ENCODE data around the gene ZNF491. TPM values are rescaled to one million over a fixed set of nuclear protein-coding genes. Genes with fewer than 3 reads are reported as not detected.

ZNF491 gene
- total and polyA plus RNA-seq, 2 of the 8 experiments (the other 6 are each of a cell fraction or from before 2014, with no cell fraction given) = 0.18 to 0.78 TPM

DNA sequence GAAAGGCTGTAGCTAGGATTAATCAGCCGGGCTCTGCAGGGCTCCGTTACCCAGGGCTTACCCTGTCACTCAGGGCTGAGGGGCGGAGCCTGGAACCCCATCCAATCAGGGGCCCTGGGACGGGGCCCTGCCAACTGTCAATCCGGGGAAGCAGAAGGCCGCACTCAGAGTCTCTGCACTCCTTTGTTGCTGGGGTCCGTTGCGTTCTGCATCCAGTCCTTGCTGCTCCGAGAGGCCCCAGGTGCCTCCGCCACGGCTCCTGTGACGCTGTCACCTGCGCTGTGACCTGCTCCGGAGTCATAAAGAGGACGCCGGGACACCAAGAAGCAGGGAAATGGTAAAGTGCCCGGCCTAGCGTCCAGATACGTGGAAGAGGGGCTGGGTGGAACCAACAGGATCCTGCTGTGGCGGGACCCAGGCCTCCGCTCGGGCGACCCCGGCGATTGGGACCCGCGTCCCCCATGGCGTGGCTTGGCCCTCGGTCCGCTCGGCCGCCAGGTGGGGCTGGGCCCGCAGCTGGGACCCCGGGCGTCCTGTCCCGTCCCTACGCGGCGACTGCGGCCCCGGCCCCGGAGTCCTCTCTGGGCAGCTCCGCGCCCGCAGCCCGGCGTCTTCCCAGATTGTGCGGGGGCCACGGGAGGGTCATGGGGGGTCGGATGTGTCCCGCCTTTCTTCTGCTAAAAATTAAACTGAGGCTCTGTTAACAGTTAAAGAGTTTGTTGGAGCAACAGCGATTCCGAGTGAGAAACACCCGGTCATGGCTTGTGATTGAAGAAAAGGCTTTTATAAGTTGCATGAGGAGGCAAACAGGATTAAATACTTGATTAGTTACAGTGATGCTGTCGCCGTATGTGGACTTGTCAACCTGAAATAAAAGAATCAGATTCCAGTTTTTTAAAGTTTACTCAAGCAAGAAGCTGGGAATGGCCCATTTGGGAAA is at the start of gene ZNF491 (continued):
- no peak for TF ChIP-seq CEBPB (IDR thresholded peaks at IDR 0.05; ENCODE audit: low read depth, low read length)
- no peak for TF ChIP-seq POLR2AphosphoS5 (IDR thresholded peaks at IDR 0.05; ENCODE audit: low read depth, low read length)
- TF ChIP-seq MAFK (IDR thresholded peaks at IDR 0.05; ENCODE audit: low read depth, low read length) = no peak
- TF ChIP-seq CREB1 (IDR thresholded peaks at IDR 0.05) = peak; percentile 60
- TF ChIP-seq, protein P1, sequence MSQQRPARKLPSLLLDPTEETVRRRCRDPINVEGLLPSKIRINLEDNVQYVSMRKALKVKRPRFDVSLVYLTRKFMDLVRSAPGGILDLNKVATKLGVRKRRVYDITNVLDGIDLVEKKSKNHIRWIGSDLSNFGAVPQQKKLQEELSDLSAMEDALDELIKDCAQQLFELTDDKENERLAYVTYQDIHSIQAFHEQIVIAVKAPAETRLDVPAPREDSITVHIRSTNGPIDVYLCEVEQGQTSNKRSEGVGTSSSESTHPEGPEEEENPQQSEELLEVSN (IDR thresholded peaks at IDR 0.05) = no peak
- no peak for TF ChIP-seq CHD2 (IDR thresholded peaks at IDR 0.05; ENCODE audit: low read length)
- no peak for TF ChIP-seq SIX5 (IDR thresholded peaks at IDR 0.05; ENCODE audit: low read depth, low read length)
- no peak for TF ChIP-seq BACH1 (IDR thresholded peaks at IDR 0.05; ENCODE audit: low read length)
- no peak for TF ChIP-seq YY1 (IDR thresholded peaks at IDR 0.05; ENCODE audit: low read depth, low read length)
- TF ChIP-seq CBX5 (IDR thresholded peaks at IDR 0.05; ENCODE audit: low read depth, low read length) = no peak
- TF ChIP-seq NRF1 (IDR thresholded peaks at IDR 0.05; ENCODE audit: low read depth, low read length) = no peak
- no peak for TF ChIP-seq KDM5A (IDR thresholded peaks at IDR 0.05; ENCODE audit: low read length)
- TF ChIP-seq TEAD4 (IDR thresholded peaks at IDR 0.05; ENCODE audit: low read depth, low read length) = no peak
- no peak for TF ChIP-seq POU5F1 (IDR thresholded peaks at IDR 0.05; ENCODE audit: low read depth, low read length)
- TF ChIP-seq USF2 (IDR thresholded peaks at IDR 0.05; ENCODE audit: low read length) = no peak
- TF ChIP-seq EZH2 (IDR thresholded peaks at IDR 0.05; ENCODE audit: low read depth, low read length, severe bottlenecking) = no peak

Data from H1 (cell line).